Right forelimb (tissue), 1 donor: Measurements from ENCODE around the gene CTIF.

Experiments used
- DNase-seq: peaks from one replicate; pipeline ENCODE4 v3.0.0-alpha.2; 2018

The CTIF gene

GRCh38 chr18:48795696-48796095, 256.9 kb downstream of the CTIF start:
- peak; percentile 9 for DNase-seq

- DNase-seq = peak; percentile 15
Measured at GRCh38 chr18:48796491-48797205, 257.8 kb downstream of the CTIF start.

GRCh38 chr18:48797841-48798255, 259.0 kb downstream of the CTIF start:
- peak; percentile 18 for DNase-seq

GRCh38 chr18:48798334-48799245, 259.8 kb downstream of the CTIF start:
- peak; percentile 9 for DNase-seq

- DNase-seq = peak; percentile 30
Measured at GRCh38 chr18:48799724-48800315, 261.0 kb downstream of the CTIF start.

DNA sequence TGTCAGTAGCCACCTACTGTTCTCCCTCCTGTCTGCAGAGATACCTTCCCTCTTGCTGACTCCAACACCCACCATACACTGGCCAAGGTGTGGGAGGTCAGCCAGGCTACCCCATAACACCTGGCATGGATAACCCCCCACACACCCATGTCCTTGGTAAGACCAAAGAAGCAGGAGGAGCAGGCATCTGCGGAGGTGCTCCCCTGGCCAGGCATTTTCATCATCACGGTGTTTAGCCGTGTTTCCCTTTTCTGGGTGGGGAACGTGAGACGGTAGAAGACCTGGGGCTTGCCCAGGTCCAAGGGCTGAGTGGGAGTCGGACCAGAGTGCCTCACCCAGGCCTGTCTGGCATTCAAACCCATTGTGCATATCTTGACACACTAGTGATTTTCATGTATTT, 261.6 kb downstream of the CTIF start:
- DNase-seq = peak; percentile 37

- DNase-seq = peak; percentile 38
Measured at GRCh38 chr18:48800876-48801727, 262.3 kb downstream of the CTIF start.

GRCh38 chr18:48801728-48802542, 263.1 kb downstream of the CTIF start:
- DNase-seq = peak; percentile 29

DNA sequence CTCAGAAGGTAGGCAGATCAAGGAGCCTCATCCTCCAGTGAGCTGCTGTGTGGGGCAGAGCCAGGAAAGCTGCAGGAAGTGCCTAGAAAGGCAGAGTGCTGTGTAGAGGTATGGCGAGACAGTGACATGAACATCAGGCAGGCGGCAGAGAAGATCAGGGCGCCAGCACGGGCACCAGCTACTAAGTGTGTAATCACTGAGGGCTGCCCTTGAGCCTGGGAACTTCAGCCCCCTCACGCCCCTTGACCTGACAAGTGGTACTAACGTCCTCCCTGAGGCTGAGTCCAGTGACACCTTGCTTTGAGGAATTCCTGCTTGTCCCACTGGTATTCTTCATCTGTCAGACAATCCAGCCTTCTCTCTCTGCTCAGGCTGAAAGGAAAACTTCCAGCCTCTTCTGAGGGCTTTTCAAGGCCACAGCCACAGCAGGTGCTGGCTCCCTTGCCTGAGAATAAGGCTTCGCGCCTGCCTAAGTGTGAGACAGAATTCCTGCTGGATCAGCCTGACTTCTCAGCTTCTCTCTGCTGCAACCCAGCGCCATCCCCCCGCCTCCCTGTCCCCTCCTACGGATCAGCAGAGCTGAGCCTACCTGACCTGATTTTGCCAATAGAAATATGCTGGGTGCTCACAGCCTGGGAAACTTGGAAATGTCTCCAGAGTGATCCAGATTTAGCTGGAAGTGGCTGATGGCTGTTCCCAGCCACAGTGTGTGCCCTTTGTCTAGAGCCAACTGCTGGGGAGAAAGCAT, 263.9 kb downstream of the CTIF start:
- DNase-seq = peak; percentile 41

GRCh38 chr18:48803518-48803917, 264.7 kb downstream of the CTIF start:
- peak; percentile 31 for DNase-seq

DNA sequence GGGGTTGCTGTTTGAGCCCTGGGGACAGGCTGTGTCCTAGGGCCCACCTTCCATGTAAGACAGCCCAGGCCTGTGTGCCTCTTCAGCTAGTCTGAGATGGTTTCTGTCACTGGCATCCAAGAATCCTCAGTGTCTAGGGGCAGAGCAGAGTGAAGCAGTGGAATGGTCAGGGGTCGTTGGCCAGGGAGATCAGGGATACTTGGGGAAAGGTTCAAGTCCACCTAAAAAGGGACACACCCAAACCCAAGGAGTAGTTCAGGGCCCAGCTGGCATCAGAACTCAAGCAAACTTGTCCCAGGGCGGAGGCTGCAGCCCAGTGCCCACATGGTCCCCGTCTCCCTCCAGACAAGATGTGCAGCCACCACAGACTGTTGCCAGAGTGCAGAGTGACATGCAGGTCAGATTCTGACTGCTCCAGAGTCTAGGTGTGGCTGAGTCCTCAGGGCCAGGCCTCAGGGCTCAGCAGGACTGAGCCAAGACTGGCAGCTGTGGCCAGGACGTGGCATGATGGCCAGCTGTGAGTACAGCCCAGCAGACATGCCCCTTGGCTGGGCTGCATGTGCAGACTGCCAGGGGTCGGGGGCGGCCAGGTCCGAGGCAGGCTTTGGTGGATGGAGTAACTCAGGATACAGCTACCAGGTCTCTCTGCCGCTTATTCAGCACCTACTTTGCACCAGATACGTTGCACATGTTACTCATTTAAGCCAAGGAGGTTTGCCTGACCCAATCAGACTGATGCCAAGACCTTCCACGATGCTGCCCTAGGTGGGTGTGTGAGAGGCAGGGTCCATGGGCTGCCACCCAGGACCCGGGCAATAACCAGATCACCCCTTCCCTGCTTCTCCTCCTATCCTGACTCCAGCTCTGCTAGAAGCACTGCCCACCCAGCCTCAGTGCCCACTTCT, 265.4 kb downstream of the CTIF start:
- DNase-seq = peak; percentile 32

DNA sequence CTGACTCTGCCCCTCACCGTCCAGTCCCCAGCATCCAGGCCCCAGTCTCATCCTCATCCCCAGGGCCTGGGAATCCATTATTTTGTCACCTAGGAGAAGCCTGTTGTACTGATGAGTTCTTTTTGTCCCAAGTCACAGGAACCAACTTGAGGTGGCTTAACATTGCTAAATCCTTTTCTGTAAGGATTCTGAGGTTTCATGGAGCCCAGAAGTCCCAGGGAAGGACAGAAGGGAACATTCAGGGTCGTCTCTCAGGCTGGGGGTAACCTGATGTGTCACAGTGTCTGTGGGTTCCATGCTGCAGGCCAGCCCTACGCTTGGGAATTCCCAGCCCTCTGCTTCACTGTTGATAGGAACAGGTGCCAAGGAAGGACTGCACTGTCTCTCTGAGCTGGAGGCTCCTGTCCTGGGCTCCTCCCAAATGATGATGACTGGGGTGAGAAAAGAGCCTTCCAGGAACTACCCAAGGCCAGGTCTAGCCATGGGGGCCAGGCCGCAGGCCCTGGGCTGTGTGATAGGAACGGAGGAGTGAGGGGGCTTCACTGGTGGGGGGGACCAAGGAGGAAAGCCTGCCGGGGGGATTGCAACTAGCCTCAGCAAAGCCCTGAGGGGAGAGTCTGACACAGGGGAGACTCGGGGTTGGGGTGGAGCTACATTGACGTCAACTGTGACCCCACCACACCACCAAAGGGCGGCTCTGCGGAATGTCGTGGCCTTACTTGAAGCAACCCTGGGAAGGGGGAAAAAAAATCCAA, 266.2 kb downstream of the CTIF start:
- peak; percentile 22 for DNase-seq

- peak; percentile 34 for DNase-seq
Measured at GRCh38 chr18:48805826-48806535, 267.1 kb downstream of the CTIF start.

DNA sequence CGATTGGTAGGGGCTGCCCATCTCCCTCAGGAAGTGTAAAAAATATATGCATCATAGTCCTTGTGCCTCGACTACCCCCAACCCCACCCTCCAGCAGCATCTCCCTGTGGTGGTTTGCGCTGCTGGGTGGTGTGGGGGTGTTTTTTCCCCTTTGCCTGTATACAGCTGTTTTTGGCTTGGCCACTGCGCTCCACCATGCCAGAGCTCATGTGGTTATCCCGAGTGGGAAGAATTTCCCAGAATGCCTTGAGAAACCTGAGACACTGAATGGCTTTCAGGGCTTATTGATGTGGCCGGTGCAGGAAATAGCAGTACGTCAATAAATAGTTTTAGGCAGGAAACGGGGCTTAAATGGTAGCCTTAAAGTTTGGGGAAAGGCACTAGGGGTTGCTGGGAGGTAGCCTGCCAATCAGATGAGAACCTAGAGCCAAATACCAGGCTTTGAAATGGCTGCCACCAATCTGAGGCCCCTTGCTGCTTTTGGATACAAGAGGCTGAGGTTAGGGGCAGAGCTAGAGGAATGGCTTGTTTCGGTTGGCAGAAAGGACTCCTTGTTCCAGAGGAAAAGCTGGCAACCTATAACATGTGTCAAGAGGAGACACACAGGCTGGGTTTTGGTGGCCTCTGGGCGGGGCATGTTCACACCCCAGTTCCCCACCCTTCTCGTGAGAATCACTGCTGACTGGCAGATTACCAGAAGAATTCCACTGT, 267.9 kb downstream of the CTIF start:
- peak; percentile 59 for DNase-seq

GRCh38 chr18:48808476-48808875, 269.6 kb downstream of the CTIF start:
- no peak for DNase-seq

GRCh38 chr18:48809365-48809764, 270.5 kb downstream of the CTIF start:
- DNase-seq = no peak

DNA sequence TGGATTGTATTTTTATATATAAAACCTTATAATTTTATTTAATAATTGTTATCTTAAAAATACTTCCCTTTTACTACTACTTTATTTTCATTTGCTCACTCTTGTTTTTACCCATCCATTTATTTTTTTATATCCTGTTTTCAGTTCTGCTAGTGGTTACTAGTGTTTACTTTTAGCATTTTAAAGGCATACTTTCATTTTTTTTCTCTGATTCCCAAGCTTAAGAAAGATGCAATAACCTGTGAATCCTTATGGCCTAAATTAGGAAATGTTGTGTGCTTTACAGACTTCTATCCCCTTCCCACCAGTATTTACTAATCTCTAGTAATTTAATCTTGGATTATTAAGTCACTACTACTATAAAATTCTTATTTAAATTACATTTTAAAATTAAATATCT, 272.0 kb downstream of the CTIF start:
- DNase-seq = no peak

- DNase-seq = peak; percentile 9
Measured at GRCh38 chr18:48811401-48811800, 272.6 kb downstream of the CTIF start.
